GM19035 (cell line): ENCODE measurements around the gene PRRC2A.
"Not testable (repeated sequence)": the region's sequence is repeated elsewhere in the genome, so short reads cannot be mapped to it uniquely, and the experiment has no call there.

Experiments
- ATAC-seq: cut with Tn5 transposase; IDR thresholded peaks from one replicate; pipeline ENCODE4 v1.9.1; 2021; ENCODE audit not compliant: unreplicated experiment

PRRC2A gene

DNA sequence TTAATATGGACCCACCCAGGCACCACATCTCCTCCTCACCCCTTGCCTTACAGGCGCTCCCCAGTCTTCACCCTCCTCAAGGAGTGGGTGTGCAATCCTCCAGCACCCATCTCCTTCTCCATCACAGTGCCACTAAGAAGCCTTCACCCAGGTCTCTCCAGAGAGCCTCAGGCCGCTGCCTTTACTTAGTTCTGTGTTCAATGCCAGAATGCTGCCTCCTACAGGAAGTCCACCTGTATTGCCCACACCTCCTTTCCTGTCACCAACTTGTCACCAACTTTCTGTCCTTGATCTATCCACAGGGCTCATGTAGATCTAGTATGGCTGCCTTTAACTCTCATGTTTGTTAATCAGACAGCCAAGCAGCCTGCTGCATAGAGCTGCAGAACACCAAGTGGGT lies 35.0 kb upstream of the PRRC2A start:
- ATAC-seq = no peak

DNA sequence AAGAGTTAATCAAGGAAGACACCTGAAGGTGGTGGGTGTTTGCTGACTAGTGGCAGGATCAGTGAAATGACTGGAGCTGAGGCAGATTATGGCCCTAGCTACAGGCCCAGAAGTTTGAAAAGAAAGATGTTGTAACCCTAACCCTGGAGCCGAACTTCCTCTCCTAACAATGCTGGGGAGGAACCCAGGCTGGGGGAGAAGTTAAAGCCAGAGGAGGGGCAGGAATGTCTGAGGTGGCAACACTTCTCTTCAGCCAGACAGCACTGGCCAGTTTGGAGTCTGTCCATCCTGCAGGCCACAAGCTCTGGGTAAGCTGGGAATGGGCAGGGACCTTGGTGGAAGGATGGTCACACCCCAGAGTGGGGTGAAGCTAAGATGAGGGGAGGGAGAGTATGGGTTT lies 34.5 kb upstream of the PRRC2A start, which contains the start of gene LST1:
TSS of gene LST1 (plus strand) at position 270 of the 400 bp plus-strand sequence. CDS start 1,023 bp downstream, outside the sequence.
- ATAC-seq = no peak

DNA sequence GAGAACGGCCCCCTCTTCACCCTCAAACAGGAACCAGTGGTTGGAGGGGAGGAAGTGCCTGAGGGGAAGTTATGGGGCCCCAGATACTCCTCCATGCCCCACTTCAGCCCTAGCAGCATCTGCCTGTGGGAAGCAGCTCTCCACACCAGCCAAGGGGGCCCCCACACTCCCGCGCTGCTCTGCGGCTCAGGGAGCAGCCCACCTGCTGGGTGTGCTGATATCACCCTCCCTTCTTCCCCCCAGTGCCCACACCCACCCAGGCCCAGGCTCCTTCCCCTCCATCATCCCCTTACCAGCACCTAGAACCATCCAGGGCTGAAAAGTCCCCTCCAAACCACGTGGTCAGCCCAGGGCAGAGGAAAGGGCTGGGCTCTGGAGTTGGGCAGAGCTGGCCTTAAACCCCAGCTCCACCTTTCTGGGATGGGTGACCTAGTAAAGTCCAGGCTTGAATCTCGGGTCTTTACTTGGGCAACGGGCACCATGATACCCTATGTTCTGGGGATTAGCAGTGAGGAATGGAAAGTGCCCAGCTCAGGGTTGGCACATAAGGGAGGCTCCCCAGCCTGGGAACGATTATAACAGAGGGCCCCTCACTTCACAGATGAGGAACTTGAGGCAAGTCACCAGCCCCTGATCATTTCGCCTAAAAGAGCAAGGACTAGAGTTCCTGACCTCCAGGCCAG lies 33.8 kb upstream of the PRRC2A start:
- ATAC-seq = no peak

DNA sequence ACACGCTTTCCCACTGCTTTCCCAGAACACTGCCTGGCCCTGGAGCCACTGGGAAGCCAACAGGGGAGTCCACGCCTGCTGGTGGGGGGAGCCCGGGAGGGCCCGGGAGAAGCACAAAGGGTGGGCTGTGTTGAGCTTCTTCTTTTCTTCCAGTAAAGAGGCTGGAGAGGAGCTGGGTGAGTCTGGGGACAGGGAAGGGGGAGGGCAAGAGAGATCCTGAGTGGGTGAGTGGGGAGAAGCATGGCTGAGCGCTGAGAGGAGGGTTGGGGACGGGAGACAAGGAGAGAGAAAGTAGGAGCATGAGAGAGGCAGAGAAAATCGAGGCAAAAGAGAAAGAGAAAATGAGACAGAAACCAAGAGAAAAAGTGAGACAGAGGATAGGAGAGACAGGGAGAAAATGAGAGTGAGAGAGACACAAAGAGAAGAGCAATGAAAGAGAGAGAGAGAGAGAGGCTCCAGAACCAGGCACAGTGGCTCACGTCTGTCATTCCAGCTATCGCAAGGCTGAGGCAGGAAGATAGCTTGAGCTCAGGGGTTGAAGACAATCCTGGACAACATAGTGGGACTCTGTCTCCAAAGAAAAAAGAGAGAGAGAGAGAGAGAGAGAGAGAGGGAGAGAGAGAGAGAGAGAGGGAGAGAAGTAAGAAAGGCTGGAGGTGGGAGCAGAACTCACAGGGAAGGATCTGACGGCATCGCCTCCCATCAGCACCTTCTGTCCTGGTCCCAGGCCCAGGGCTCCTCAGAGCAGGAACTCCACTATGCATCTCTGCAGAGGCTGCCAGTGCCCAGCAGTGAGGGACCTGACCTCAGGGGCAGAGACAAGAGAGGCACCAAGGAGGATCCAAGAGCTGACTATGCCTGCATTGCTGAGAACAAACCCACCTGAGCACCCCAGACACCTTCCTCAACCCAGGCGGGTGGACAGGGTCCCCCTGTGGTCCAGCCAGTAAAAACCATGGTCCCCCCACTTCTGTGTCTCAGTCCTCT lies 32.4 kb upstream of the PRRC2A start:
- no peak for ATAC-seq

DNA sequence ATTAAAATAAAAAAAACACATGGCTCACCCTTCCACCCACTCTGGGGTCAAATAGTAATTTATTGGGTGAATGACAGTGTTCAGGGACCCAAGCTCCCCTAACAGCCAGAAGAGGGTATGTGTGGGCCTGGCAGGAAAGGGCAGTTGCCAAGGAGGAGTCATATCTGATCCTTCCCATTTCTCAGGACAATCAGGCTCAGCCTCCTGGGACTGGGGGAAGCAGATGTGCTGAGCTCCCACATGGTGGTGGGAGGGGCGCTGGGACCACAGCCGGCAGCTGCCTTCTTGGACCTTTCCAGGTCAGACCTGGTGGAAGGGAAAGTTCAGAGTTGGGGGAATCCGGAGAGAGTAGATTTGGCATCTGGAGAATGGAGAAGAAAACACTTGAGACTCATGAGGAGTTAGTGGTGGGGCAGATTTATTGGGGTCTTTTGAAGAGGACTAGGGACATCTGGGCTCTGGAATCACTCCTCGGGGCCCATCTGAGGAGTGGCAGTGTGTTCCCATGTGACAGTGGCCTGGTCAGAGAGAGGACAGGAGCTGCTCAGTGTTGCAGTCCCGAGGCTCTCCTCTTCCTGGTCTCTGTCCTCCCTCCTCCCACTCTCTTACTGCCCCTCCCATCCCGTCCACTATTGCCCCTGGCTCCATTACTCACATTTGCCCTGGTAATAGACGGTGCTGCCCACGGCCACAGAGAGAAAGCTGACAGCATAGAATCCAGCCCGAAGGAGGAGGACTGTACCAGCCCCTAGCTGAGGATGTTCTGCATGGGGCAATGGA lies 31.5 kb upstream of the PRRC2A start:
- no peak for ATAC-seq

DNA sequence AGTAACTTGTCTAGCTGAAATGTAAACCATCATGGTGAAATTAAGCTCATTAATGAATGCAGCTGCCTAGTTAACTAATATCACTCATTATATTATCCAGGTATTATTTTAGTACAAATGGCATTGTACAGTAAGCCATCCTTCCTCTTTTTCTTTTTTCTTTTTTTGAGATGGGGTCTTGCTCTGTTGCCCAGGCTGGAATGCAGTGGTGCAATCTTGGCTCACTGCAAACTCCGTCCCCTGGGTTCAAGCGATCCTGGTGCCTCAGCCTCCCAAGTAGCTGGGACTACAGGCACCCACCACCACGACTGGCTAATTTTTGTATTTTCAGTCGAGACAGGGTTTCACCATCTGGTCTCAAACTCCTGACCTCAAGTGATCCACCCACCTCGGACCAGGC lies 29.8 kb upstream of the PRRC2A start:
- not testable (repeated sequence) for ATAC-seq

DNA sequence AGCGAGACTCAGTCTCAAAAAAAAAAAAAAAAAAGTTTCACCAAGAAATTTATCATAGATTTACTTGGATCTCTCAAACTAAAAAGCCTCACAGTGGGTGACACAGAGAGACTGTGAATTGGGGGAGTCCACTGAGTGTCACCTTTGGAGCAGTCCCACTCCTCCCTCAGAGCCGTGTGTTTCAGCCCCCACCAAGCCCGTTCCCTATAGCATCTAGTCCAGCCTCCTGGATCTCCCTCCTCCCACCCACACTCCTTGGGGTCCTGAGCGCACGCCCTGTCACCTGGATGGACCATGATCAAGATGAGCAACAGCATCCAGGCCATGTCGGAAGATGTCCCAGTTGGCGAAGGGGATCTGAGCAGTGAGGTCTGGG lies 28.1 kb upstream of the PRRC2A start:
- ATAC-seq = no peak

DNA sequence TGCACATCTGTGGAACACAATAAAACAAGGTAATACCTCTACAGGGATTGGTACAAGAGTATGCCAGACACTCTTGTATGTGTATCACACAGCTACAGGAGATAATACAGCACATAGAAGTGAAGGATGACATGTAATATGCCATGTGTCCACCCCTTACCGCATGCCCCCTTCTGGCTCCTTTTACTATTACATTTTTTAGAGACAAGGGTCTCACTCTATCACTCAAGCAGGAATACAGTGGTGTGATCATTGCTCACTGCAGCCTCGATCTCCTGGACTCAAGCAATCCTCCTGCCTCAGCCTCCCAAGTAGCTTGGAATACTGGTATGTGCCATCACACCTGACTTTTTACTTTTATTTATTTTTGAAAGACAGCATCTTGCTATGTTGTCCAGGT lies 23.5 kb upstream of the PRRC2A start:
- ATAC-seq = no peak

DNA sequence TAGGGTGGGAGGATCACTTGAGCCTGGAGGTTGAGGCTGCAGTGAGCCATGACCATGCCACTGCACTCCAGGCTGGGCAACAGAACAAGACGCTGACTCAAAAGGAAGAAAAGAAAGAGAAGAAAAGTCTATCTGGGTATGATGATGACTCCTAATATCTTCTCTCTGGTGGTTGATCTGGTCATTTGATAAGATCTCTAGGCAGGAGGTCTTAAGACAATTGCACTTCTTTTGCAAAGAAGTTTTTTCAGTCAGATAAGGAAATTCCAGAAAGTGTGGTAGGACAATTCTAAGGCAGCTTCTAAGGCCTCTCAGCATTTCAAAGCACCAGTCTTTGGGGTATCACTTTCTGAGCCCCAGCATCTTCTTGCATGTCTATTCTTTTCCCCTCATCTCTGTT lies 13.2 kb upstream of the PRRC2A start:
- no peak for ATAC-seq

DNA sequence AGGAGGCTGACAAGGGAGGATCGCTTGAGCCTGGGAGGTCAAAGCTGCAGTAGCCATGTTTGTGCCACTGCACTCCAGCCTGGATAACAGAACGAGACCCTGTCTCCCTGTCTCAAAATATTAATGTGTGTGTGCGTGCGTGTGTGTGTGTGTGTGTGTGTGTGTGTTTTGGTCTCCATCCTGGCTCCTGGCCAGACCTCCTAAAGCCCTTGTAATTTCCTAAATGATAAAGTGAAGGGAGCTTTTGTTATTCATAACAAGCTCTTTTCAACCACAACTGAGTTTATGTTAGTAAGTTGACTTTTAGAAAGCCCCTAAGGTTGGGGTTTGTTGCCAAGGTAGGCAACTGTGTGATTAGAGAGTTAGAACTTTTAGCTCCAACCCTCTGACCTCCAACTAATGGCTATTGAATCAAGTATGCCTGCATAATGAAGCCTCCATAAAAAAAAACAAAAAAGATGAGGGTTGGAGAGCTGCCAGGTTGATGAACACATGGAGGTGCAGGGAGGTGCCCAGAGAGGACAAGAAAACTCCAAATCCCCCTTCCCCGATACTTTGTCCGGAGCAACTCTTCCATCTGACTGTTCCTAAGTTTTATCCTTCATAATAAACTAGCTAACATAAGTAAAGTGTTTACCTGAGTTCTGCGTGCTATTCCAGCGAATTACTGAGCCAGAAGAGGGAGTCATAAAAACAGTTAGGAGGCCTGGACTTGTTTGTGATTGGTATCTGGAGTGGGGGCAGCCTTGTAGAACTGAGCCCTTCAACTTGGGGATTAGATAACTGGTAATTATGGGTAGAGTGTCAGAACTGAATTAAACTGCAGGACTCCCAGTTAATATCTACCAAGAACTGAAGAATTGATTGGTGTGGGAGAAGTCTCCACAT lies 10.8 kb upstream of the PRRC2A start:
- ATAC-seq = no peak

DNA sequence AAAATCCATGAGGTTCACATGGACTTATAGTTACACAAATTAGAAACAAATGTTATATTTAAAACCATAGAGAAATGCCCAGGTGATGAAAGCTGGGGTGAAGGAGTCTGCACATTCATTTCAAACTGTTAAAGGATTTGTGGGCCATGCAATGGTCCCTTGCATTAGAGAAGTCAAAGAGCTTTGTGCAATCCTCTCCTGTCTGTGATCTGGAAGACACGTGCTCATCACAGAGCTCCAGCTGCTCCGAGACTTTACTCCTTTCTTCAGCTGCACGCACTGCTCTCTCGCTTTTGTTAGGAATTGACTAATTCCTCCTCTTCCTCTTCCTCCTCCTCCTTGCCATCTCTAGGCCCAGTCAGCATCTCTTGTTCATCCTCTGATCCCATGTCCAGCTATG lies 9.5 kb upstream of the PRRC2A start:
- ATAC-seq = no peak

DNA sequence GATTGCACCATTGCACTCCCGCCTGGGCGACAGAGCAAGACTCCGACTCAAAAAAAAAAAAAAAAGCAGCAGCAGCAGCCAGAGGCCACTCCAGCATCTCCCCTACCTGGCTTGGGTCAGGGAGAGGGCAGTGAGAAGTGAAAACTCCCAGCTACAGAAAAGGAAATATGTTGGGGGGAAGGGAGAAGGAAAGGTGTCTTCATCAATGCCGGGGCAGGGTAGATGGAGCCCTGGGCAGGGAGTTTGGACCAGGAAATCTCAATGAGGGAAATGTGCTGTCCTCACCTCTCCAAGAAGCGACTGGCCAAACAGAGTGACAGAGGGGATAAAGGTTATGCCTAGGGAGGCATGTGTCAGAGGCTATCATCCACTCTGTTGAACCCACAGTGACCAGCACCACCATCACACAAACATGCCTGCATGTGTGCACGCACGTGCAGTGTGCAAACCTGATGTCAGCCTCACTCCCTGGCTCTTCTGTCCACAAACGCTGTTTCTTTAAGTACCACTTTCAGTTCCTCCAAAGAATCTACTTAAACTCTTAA lies 6.4 kb upstream of the PRRC2A start:
- no peak for ATAC-seq

DNA sequence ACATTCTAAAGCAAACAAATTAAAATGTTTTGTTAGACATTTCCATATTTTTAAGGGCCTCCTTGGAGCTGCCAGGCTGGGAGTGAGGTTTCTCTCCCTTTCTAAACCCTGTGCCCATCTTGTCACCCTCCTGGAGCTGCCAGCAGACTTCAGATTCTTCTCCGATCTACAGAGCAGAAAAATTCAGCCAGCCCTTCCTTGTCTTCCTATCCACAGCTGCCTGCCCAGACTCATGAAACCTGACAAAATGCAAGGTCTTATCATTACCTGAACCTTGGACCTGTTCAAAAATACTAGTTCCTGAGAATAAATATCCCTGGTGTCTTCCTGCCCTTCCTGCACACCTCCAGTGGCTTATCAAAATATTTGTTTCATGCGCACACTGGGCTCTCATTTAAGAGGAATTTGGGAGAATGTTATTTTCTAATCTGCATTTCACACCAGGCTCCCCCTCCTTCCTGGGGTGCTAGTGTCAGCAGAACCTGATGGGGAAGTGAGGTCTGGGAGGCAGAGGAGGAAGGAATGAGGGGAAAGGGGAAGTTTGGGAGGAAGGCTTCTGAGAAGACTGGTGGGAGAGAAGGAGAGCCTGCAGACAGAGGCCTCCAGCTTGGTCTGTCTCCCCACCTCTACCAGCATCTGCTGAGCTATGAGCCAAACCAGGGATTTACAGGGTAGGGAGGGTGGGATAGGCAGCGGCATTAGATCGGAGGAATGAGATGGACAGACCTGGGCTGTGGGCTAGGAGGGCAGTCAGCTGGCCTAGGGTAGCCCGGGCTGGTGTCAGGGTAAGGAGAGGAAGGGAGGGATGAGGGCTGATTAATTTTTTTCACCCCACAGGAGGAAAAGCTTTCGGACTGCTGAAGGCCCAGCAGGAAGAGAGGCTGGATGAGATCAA lies 5.6 kb upstream of the PRRC2A start, which contains the start of gene AIF1:
TSS of gene AIF1 (plus strand) at position 551 of the 895 bp plus-strand sequence. CDS start at position 647, 96 bp downstream.
- ATAC-seq = no peak

DNA sequence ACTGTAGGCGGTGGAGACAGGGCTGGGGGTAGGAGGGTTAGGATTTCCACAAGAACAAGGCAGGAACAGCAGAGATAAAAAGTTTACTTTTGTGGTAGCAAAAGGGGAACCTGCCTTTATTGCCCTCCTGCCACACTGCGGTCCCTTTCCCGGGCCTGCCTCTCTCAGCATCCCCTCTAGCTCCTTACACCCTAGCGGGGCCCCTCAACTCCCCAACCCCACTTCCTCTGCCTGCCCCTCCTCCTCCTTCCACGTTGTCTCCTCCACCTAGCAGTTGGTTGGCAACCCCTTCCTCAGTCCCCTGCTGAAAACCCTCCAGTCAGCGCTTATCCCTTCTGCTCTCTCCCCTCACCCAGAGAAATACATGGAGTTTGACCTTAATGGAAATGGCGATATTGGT lies 4.8 kb upstream of the PRRC2A start:
- ATAC-seq = no peak

DNA sequence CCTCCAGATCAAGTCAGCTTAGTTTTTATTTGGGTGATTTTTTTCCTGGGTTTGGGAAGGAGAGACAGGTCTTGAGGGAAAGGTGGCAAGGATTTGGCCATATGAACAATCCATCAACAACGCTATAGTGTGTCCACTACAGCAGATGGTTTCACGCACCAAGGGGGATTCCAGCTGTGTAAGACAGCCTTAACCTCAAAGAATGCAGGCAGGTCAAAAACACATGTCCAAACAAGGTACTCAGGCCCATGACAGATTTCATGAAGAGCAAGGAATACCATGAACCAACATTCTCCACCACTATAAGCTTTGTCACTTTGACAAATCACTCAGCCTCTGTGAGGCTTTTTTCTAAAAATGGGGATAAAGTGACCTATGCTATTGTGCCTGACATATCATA lies 3.5 kb upstream of the PRRC2A start:
- no peak for ATAC-seq

DNA sequence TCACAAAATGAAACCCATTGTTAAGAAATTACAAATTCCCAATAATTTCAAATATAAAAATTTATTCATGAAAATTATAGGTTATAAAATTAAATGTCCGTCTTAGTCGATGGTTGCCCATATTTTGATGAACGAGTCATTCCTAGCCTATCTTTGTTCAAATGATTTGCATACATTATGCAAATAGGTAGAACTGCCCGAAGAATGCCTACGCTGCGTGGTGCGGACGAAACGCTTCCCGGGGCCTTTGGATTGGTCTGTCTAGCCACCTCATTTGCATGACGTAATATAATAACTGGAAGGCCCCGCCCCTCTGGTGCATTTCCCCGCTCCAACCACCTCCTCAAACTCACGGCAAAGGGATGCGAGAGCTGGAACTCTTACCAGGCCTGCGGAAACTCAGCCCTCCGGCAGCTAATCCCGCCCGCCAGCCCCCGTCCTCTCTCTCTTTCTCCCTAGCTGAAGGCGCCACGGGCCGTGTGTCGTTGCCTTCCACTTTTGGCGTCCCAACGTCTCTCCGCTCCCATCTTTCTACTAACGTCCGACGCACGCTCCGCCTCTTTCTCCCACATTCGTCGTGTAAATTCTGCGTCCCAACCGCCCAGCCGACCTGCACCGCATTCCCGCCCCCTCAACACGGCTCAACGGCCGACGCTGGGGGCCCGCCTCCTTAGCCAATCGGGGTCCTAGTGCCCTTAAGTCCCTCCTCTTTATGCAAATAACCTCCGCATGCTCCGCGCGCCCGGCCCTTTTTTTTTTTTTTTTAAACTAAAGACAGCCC lies 520 bp upstream of the PRRC2A start:
- peak; percentile 80 for ATAC-seq

DNA sequence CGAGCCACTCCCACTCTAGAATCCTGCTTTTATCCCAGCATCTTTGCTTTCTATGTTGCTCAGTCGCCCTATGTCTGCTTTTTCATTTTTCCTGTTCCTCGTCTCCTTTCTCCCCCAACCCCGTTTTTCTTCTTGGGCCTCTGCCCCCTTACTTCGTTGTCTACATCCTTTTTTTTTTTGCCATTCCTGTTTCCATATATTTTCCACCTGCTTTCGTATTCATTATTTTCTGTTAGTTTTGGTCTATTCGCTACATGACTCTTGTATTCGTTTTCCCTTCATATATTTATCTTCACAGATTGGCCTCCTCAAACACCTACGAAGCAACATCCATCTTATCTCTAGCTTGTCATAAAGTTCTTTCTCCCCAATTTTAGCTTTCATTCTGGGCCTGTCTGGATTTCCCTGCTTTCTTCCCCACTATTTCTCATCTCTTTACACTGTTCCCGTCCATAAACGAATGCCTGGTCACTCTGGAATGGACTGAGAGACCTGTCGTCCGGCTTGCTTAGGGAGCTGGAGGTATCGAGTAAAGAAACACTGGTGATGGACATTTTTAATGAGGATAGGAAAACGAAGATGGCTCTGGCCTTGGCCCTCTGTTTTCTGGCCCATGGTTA lies 915 bp downstream of the PRRC2A start:
- ATAC-seq = no peak

DNA sequence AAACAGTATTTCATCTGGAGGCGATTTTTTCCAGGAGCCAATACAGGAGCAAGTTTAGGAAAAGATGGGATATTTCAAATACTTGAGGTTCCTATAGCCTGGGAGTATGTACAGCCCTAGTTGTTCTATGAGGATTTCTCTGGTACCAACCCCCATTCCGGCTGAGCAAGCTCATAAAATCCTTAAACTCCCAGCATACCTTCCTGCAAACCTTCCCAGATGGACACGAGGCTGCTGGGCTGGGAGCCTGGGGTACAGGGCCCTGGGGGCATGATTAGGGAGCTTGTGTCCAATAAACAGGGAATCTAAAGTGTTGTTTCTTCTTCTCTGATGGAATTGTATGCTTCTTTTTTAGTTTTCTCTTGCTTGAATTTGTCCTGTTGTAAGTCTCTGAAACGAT lies 1.5 kb downstream of the PRRC2A start:
- ATAC-seq = no peak
